Motor neuron (in vitro differentiated cells): ENCODE measurements around the gene AKAP13. TPM values are rescaled to one million over a fixed set of nuclear protein-coding genes. Genes with fewer than 3 reads are reported as not detected.

Experiments used
- ATAC-seq, 8 experiments: fragments of 200-7000 bp; cut with Tn5 transposase; replicated peaks in 6 of 8; 2 replicates each; pipeline ENCODE4 v1.8.0; 2021; ENCODE audit warnings: mild to moderate bottlenecking in 8 of 8, moderate library complexity in 8 of 8
- H3K27ac ChIP-seq, 2 donors: fragments of 250-450 bp; sonication (Bioruptor Pico); 2 replicates each; pipeline ENCODE4 v1.9.0; 2021; ENCODE audit warnings: antibody characterized with exemption in 2 of 2, mild to moderate bottlenecking in 2 of 2, moderate library complexity in 1 of 2
- H3K4me1 ChIP-seq, 2 donors: fragments of 250-450 bp; sonication (Bioruptor Pico); replicated peaks in 1 of 2; 2 replicates each; pipeline ENCODE4 v1.6.1; 2021; ENCODE audit warnings: antibody characterized with exemption in 2 of 2, mild to moderate bottlenecking in 2 of 2, moderate library complexity in 1 of 2
- H3K4me3 ChIP-seq, 5 donors: fragments of 250-450 bp; sonication (Bioruptor Pico); 2 replicates each; pipeline ENCODE4 v1.9.0; 2021; ENCODE audit warnings: antibody characterized with exemption in 5 of 5, mild to moderate bottlenecking in 5 of 5, moderate library complexity in 4 of 5
- WGBS, 10 experiments: fragments of 450-650 bp; shearing (Covaris generic); methylation state at CpG; one replicate each; pipeline ENCODE4 v1.0.0; 2022; 5-methylcytosine and 5-hydroxymethylcytosine counted together
- in situ Hi-C, 9 experiments: fragments of 400-800 bp; cut with MboI; loops; one replicate each; pipeline ENCODE4 v1.15.0; 2021; ENCODE audit warnings: low sequenced_read_pairs in 9 of 9, low pct_unique_long_range_greater_than_20kb in 2 of 9; ENCODE audit not compliant: unreplicated experiment in 9 of 9
- total RNA-seq, 8 experiments: library from RNA; unstranded; fragments of 300-600 nt; gene quantifications; 2 replicates each; pipeline versions ENCODE4 v1.2.3 to v1.2.4, GENCODE V29; 2022

AKAP13 gene
- total RNA-seq, 8 experiments from 2014 or later = 18.6 to 60.2 (median 38.2) TPM

DNA sequence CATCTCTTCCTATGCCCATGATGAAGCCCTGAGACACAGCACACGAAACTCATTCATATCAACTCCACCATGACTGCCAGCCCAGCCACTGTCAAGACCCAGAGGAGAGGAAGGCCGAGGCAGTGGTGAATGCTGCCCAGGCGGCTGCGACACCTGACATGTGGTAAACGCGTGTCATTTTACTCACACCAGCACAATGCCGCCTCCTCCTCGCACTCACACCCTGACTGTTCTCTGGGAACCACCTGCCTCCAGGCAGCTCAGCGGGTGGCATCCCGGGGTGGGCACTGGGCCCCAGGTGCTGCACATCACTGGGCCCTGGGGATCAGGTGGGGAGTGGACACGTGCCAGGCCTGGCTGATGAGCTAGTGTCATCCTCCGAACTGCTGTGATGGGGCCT, 392.8 kb downstream of the AKAP13 start:
- in situ Hi-C loops = no loop called here
- H3K27ac ChIP-seq = no peak overlapping the region
- ATAC-seq = no peak
- 60 to 100% (median 96%) methylated on average over 1 to 2 of the region's 12 CpGs; no CpG with 5 or more reads in 6 of the 10 experiments for WGBS, 10 experiments
- H3K4me3 ChIP-seq = no peak overlapping the region
- peaks cover 12 to 22% of the 10 kb centered on the region in 2 donors for H3K4me1 ChIP-seq

DNA sequence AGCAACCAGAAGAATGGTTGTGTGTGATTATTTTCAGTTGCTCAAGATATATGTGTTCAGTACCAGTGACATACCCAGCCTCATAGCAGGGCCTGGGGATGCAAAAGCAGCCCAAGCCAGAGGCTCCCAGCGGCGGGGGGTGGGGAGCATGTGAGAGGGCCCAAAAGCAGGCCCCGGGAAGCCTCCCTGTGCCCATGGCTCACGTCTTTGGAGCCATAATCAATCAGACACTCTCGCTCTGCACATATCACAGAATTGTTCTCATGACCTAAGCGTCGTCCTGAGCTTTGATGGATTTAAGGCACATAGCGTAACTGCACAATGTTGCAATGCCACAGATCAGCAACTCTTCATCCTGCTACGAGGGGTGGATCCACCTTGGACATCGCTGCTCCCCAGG, 393.6 kb downstream of the AKAP13 start:
- Histone ChIP-seq H3K4me3 (no peak overlapping the region), H3K27ac (no peak overlapping the region), H3K4me1 (peaks cover 12 to 22% of the 10 kb centered on the region in 2 donors)
- ATAC-seq = peak in 5 of 8 experiments; percentile 47 to 66 (median 62)
- in situ Hi-C loops = no loop called here
- WGBS, 10 experiments = 60 to 100% (median 80%) methylated on average over 1 to 3 of the region's 10 CpGs; no CpG with 5 or more reads in 5 of the 10 experiments

DNA sequence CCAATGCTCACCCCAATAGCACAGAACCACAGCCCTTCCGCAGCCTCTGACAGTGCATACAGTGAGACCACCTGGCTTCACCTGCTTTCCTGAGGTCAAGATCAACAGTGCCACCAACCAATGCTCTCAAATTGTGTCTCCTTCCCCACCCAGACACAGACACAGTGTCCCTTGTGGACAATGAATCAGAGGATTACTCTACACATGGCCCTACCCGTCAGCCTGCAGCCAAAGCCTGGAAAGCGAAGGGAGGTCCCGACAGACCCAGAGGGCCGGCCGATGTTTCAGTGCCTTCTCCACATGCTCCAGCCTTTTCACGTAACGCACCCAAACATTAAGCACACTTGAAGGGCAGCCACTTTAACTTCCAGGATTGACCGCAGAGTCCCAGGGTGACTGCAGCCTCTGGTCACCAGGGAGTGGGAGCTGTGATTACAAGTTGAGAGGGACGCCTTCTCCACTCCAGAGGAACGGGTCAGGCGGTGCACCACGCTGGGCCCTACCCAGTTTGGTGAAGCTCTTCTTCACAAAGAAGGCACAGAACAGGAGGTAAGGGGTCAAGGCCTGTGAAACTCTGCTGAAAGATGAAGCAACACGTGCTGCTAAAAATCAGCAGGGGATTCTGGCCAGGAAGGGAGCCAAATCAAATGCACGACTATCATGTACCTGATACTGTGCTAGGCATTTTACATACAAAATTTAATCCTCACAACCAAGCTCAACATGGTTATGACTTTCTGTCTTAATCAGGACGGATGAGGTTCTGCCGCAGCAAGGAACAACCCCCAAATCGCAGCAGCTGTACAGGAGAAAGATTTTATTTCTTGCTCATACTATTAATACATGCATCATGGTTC, 397.1 kb downstream of the AKAP13 start:
- Histone ChIP-seq H3K4me3 (no peak overlapping the region), H3K4me1 (peaks cover 27 to 31% of the 10 kb centered on the region in 2 donors), H3K27ac (no peak overlapping the region)
- in situ Hi-C loops = no loop called here
- 59 to 100% (median 91%) methylated on average over 2 to 11 of the region's 18 CpGs; no CpG with 5 or more reads in 1 of the 10 experiments for WGBS, 10 experiments
- peak in 5 of 8 experiments; percentile 10 to 71 (median 64) for ATAC-seq

DNA sequence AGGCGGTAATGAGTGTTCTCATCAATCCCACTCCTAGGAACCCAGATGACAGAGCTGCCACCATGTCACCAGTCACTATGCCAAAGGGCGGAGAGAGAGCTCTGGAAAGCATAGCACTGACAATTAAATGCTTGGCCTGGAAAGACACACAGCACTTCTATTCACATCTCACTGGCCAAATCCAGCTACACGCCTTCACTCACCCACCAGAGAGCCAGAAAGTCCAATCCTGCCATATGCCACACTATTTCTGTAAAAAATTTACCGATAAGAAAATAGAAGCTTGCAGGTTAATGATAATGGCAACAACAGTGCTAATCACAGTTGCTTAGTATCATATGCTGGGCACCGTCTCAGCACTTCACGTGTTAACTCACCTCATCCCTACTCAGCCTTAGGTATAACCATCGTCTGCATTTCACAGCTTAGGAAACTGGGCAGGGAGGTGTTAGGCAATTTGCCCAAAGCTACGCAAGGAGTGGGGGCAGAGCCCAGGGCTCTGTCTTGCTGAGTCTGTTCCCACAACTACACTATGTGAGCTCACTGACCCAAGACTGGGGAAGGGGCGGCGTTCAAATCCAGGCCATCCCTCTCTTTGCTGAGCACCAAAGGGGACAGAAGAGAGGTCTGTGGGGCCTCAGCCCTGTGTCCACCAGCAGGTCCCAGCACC, 397.8 kb downstream of the AKAP13 start:
- Histone ChIP-seq H3K4me3 (no peak overlapping the region), H3K27ac (no peak overlapping the region), H3K4me1 (peaks cover 27 to 33% of the 10 kb centered on the region in 2 donors)
- in situ Hi-C loops = no loop called here
- ATAC-seq = peak in 2 of 8 experiments; percentile 13 to 15
- whole genome bisulfite sequencing, 10 experiments = 0 to 100% (median 92%) methylated on average over 1 to 8 of the region's 10 CpGs; no CpG with 5 or more reads in 2 of the 10 experiments

DNA sequence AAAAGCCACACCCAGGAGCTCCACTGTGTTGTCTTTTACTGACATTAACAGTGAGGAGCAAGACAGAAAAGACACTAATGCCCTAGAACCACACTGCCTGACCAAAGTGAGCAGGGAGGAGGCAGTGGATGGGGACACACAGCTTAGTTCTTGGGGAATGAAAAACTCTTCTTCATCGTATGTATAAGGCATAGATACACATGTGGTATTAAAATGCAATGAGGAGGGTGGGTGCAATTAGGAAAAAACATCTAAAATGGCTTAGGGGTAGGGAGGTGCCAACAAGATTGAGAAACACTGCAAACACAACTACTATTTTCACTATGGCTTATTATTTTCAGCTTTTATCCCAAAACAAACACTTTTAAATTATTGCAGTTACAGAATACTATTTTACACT, 398.8 kb downstream of the AKAP13 start:
- Histone ChIP-seq H3K4me3 (no peak overlapping the region), H3K4me1 (peaks cover 19 to 26% of the 10 kb centered on the region in 2 donors), H3K27ac (no peak overlapping the region)
- peak in 3 of 8 experiments; percentile 33 to 75 (median 61) for ATAC-seq
- 17 to 100% (median 79%) methylated on average over 1 of the region's 1 CpG; no CpG with 5 or more reads in 4 of the 10 experiments for WGBS, 10 experiments
- in situ Hi-C loops = no loop called here

DNA sequence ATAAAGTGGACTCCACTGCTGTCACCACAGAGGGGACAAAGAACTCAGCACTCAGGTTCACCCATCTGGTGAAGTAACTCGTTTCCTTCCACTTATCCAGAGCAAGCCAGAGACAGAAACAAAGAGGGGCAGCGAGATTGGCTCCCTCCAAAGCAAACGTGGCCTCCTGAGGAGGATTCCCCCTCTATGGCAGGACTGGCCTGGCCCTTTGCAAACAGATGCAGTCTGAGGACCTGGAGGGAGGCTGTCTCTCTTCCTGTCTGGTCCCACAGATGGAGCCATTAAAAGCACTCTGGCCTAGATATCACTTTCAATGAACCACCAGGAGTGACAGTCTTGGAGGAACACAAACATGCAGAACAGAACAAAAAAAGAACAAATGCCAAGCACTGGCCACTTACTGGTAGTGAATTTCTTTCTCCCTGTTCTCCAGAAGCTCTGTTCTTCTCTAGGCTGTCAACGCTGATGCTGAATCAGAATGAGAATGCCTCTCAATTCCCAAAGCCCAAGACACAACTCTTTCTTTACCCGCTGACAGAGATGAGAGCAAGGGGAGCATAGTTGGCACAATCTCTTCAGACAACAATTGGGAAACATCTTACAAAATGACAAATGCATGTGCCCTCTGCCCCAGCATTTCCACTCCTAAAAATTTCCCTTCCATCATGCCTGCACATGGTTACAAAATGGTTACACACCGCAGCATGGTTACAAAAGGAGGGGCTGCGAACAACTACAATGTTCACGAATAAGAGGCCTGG, 400.0 kb downstream of the AKAP13 start:
- no peak overlapping the region for H3K4me3 ChIP-seq
- H3K27ac ChIP-seq = no peak overlapping the region
- 38 to 84% (median 76%) methylated on average over 1 to 6 of the region's 8 CpGs; no CpG with 5 or more reads in 3 of the 10 experiments for WGBS, 10 experiments
- in situ Hi-C loops = no loop called here
- peaks cover 18 to 33% of the 10 kb centered on the region in 2 donors for H3K4me1 ChIP-seq
- ATAC-seq = peak in 2 of 8 experiments; percentile 20 to 24

DNA sequence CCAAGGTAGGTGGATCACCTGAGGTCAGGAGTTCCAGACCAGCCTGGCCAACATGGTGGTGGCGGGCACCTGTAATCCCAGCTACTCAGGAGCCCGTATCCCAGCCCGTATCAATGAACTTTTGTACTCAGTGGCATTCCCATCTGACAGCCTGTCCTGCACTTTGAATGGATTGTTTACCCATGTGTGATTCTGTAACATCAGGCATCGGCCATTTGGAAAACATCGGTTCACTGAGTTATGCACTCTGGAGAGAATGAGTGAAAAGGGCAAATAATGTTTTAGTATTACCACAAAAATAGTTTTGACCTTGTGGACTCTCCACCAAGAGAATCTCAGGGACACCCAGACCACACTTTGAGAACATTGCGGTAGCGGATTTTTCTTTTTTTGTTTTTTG, 400.7 kb downstream of the AKAP13 start:
- WGBS, 10 experiments = 83 to 100% (median 93%) methylated on average over 2 to 7 of the region's 7 CpGs; no CpG with 5 or more reads in 3 of the 10 experiments
- H3K27ac ChIP-seq = no peak overlapping the region

DNA sequence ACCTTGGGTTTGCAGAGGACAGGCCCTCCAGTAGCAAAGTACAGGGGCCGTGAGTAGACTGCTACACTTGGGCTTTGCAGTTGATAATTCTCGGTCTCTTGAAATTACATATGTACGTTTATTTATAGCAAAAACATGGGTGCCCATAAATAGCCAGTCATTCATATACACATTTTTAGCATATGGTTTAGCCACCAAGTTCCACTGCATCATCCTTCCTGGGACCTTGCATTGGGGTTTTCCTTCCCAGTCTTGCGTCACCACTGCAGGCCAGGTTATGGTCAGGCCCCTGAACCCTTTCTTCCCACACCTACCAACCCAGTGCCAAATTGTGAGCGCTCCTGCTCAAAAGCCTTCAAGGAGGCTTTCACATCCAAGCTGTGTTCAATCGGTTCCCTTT, 401.7 kb downstream of the AKAP13 start:
- peak in 2 of 8 experiments; percentile 11 to 67 for ATAC-seq
- H3K4me1 ChIP-seq = peaks cover 25 to 42% of the 10 kb centered on the region in 2 donors
- H3K27ac ChIP-seq = no peak overlapping the region
- WGBS, 10 experiments = 17 to 100% (median 80%) methylated on average over 1 to 4 of the region's 6 CpGs; no CpG with 5 or more reads in 3 of the 10 experiments
- no peak overlapping the region for H3K4me3 ChIP-seq
- in situ Hi-C loops = no loop called here

More for the DNA sequence above, 400.7 kb downstream of the AKAP13 start:
- in situ Hi-C loops = no loop called here
- H3K4me1 ChIP-seq = peaks cover 20 to 38% of the 10 kb centered on the region in 2 donors
- H3K4me3 ChIP-seq = no peak overlapping the region
- ATAC-seq = no peak

DNA sequence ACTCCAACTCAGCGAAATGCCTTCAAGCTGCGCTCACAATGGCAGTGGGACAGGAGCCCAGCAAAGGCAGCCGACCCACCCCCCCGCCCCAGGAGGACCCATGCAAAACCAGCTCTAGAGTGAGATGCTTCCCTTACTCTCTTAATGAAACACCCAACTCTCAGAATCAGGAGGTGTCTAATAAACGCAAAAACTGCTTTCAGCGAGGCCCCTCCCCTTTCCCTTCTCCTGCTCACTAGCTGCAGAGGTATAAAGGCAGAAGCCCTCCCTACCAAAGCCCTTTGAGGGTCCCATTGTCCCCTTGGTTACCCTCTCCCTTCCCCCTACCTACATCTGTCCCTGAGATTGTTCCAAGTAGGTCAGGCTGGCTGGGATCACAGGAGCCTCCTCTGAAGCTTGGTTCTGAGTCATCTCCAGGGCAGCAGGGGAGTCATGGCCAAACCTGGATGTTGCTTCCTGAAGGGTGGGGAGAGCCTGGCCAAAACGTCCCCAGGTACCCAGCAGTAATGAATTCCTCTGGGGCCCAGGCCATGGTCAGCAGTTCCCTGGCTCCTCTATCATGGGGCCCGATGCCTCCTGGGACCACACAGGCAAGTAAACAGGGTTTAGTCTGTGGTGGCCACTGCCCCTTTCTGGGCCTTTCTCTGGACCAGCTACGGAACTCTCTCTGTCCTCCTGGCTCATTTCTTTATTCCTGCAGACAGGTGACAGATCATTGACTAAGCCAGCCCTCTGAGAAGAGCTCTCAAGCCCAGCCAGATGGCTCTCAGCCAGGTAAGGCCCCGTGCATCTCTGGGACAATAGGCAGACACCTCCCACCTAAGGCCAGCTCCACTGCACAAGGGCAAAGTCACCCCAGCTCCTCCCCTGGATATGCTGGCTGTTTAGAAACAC, 405.7 kb downstream of the AKAP13 start:
- peak in 7 of 8 experiments; percentile 37 to 69 (median 58) for ATAC-seq
- 10 to 83% (median 20%) methylated on average over 1 to 3 of the region's 10 CpGs; no CpG with 5 or more reads in 4 of the 10 experiments for WGBS, 10 experiments
- H3K4me1 ChIP-seq = peaks cover 14 to 30% of the 10 kb centered on the region in 2 donors
- no peak overlapping the region for H3K4me3 ChIP-seq
- H3K27ac ChIP-seq = no peak overlapping the region
- in situ Hi-C loops = no loop called here

DNA sequence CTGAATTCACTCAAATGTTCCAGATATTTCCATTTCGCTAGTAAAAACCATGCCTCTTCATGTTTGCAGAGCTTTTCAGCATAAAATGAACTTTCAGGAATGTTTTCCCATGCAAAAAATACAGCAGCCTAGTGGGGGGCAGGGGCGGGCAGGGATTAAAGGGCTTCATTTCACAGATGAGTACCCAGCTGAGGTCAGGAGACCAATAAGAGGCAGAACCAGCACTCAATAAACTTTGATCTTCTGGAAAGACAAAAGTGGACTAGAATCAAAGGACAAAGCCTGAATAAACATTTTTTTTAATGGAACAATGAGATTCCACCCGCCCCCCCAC, 406.3 kb downstream of the AKAP13 start:
- in situ Hi-C loops = no loop called here
- WGBS, 10 experiments = 60 to 100% (median 87%) methylated on average over 1 to 2 of the region's 3 CpGs; no CpG with 5 or more reads in 2 of the 10 experiments
- H3K27ac ChIP-seq = no peak overlapping the region
- peaks cover 14 to 27% of the 10 kb centered on the region in 2 donors for H3K4me1 ChIP-seq
- no peak for ATAC-seq
- no peak overlapping the region for H3K4me3 ChIP-seq

DNA sequence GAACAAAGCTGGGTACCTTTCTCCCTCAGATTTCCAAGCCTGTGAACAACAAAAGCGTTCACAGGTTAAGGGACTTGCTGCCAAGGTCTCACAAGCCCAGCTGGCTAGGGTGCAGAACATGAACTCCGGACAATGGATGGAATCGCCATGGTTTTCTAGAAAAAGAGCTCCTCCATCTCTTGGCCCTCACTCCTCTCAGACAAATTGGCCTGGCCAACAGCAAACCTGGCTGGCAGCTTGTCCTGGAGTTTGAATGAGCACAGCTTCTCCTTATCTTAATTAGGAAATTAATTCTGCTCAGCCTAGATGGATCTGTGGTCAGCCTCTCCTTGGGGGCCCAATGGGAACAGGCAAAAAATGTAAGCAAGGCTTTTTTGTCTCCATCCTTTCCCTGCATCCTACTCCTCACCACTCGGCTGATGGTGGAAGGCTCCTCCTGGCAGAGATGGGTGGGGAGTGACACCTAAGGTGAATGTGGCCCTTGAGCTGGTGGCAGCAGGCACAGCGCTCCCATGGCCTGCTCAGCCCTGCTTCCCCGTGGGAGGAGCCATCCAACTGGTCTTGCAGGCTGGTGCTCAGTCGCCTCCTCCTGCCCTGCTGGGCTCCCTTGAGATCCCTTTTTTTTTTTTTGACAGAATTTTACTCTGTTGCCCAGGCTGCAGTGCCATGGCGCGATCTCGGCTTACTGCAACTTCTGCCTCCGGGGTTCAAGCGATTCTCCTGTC, 408.5 kb downstream of the AKAP13 start:
- 80 to 100% (median 86%) methylated on average over 1 to 10 of the region's 12 CpGs; no CpG with 5 or more reads in 1 of the 10 experiments for WGBS, 10 experiments
- Histone ChIP-seq H3K27ac (no peak overlapping the region), H3K4me1 (peaks cover 20 to 33% of the 10 kb centered on the region in 2 donors), H3K4me3 (no peak overlapping the region)
- ATAC-seq = peak in 1 of 8 experiments; percentile 4
- in situ Hi-C loops = no loop called here
